LNCaP clone FGC (cell line): Measurements from ENCODE around the gene ASB3.
A peak's percentile ranks its signal among the peaks of the same experiment; 100 is the strongest.
"Not testable (repeated sequence)": the region's sequence is repeated elsewhere in the genome, so short reads cannot be mapped to it uniquely, and the experiment has no call there.

Experiments
- DNase-seq: peaks from one replicate; pipeline ENCODE4 v3.0.0-alpha.2; 2011; ENCODE audit warnings: low read depth
- H3K4me3 ChIP-seq: 2 replicates; pipeline ENCODE4 v1.5.1; 2011; ENCODE audit warnings: mild to moderate bottlenecking, low read depth, low read length, control low read depth
- CTCF ChIP-seq: IDR thresholded peaks from 2 replicates; pipeline ENCODE4 v1.5.1; 2012; ENCODE audit warnings: mild to moderate bottlenecking; ENCODE audit not compliant: control insufficient read depth, insufficient read depth; ENCODE audit errors: extremely low read depth

ASB3 gene

GRCh38 chr2:53786705-53787613 is at the start of gene ASB3, which contains the start of gene ERLEC1:
TSS of gene ASB3 (minus strand) at chr2:53786953. CDS start at chr2:53765572, 21,381 bp downstream.
TSS of gene ERLEC1 (plus strand) at chr2:53787044. CDS start at chr2:53787211, 167 bp downstream.
- H3K4me3 ChIP-seq: peak within 1 kb of the TSS; percentile 72
- no peak for TF ChIP-seq CTCF
- no peak for DNase-seq

- not testable (repeated sequence) for DNase-seq, H3K4me3 ChIP-seq
Observed at GRCh38 chr2:53829980-53830290, 43.2 kb upstream of the ASB3 start.

GRCh38 chr2:53829273-53829979 is 42.7 kb upstream of the ASB3 start:
- H3K4me3 ChIP-seq: no peak overlapping the region
- DNase-seq: no peak
- no peak for TF ChIP-seq CTCF

GRCh38 chr2:53828331-53828730 is 41.6 kb upstream of the ASB3 start:
- TF ChIP-seq CTCF: no peak
- no peak for DNase-seq
- H3K4me3 ChIP-seq: no peak overlapping the region

- H3K4me3 ChIP-seq: no peak overlapping the region
- no peak for TF ChIP-seq CTCF
- DNase-seq: no peak
Observed at GRCh38 chr2:53827398-53828175, 40.8 kb upstream of the ASB3 start.

- DNase-seq: no peak
- TF ChIP-seq CTCF: no peak
- no peak overlapping the region for H3K4me3 ChIP-seq
Observed at GRCh38 chr2:53826587-53827397, 40.0 kb upstream of the ASB3 start.
